Gastroesophageal sphincter (tissue), 4 donors: ENCODE data around the gene INO80. TPM values are rescaled to one million over a fixed set of nuclear protein-coding genes. Genes with fewer than 3 reads are reported as not detected.
A peak's percentile ranks its signal among the peaks of the same experiment; 100 is the strongest.

ENCODE experiments used
- ATAC-seq: fragments of 150-250 bp; one replicate; pipeline ENCODE4 v1.9.1; 2016; ENCODE audit warnings: mild to moderate bottlenecking, moderate library complexity
- H3K27ac ChIP-seq, 4 donors: fragments of 200-600 bp; sonication (generic) in 3 of 4; 1 replicate in 3 of 4; 2 replicates in 1 of 4; pipeline ENCODE4 v1.5.1; 2016 to 2019
- H3K27me3 ChIP-seq: fragments of 200-600 bp; sonication (generic); one replicate; pipeline ENCODE4 v1.5.1; 2019
- H3K36me3 ChIP-seq, 2 donors: fragments of 200-600 bp; sonication (generic); one replicate each; pipeline ENCODE4 v1.5.1; 2019; ENCODE audit warnings: control low read depth in 1 of 2
- H3K4me1 ChIP-seq, 3 donors: fragments of 200-600 bp; sonication (generic); 1 replicate in 2 of 3; 2 replicates in 1 of 3; pipeline ENCODE4 v1.5.1; 2016 to 2019; ENCODE audit warnings: control low read depth in 2 of 3
- H3K4me3 ChIP-seq, 2 donors: fragments of 200-600 bp; sonication (generic); one replicate each; pipeline ENCODE4 v1.5.1; 2019; ENCODE audit warnings: mild to moderate bottlenecking in 1 of 2, moderate library complexity in 1 of 2
- H3K9me3 ChIP-seq, 3 donors: fragments of 200-600 bp; sonication (generic); one replicate each; pipeline ENCODE4 v1.5.1; 2017 to 2019; ENCODE audit warnings: control low read depth in 2 of 3
- EP300 ChIP-seq: sonication (generic); formaldehyde crosslinking; IDR thresholded peaks from one replicate; pipeline ENCODE4 v1.6.1; 2017; ENCODE audit warnings: antibody characterized with exemption, mild to moderate bottlenecking
- POLR2A ChIP-seq, 2 donors: fragments of 450-650 bp; IDR thresholded peaks; one replicate each; pipeline ENCODE4 v1.6.1; 2017; ENCODE audit warnings: antibody characterized with exemption in 2 of 2, mild to moderate bottlenecking in 2 of 2, moderate library complexity in 1 of 2
- POLR2AphosphoS5 ChIP-seq: sonication (generic); formaldehyde crosslinking; IDR thresholded peaks from one replicate; pipeline ENCODE4 v1.6.1; 2017; ENCODE audit warnings: antibody characterized with exemption
- WGBS, 2 donors: methylation state at CpG; one replicate each; pipeline ENCODE4 v1.1.5; 2018; ENCODE audit warnings: low coverage in 1 of 2; 5-methylcytosine and 5-hydroxymethylcytosine counted together
- total RNA-seq, 4 donors: library from RNA; depleted of rRNA; stranded (reverse); fragments of >200 nt; gene quantifications; one replicate each; pipeline ENCODE4 v1.1.0, GENCODE V29; 2016
- TF ChIP-seq, protein P1 (sequence below), 4 experiments: fragments of 200-600 bp in 2 of 4; fragments of 450-650 bp in 2 of 4; sonication (generic) in 1 of 4; IDR thresholded peaks; one replicate each; pipeline ENCODE4 v1.5.1; 2017 to 2019; ENCODE audit warnings: antibody characterized with exemption in 4 of 4, mild to moderate bottlenecking in 2 of 4, moderate library complexity in 2 of 4

INO80 gene
- total RNA-seq, 4 donors from 2014 or later, result 18.0 to 61.3 (median 32.2) TPM

DNA sequence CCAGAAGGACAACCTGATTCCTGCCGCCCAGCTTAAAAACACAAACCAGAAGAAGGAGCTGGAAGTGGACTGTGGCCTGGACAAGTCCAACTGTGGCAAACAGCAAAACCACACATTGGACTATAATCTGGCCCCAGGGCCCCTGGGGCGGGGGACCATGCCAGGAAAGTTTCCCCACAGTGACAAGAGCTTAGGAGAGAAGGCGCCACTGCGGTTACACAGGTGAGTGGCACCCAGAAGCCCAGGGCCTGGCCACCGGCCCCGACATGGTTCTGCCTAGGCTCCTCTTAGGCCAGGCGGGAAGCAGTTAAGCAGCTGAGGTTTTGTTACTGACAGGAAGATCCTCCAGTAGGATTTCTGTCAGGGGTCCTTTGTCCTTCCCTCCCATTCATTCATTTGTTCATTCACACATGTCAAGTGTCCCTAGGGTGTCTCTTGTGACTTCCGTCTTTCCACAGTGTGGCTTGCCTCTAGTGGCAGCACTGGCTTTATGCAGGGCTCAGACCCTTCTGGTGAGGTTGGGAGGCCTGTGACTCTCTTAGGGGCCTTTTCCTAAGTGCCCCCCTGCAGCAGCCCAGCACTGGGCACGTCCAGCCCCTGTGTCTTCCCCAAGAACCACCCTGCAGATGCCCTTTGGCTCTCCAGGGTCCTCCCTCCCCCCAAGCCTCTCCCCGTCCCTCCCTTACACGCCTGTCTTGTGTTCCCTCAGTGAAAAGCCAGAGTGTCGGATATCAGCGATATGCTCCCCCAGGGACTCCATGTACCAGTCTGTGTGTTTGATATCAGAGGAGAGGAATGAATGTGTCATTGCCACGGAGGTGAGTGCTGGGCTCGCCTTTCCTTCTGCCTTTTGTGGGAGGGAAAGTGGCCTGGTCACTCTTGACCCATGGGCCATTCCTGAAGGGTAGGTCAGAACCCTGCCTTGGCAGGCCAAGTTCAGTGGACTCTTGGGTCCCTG lies 179.1 kb downstream of the INO80 start:
- Histone ChIP-seq H3K36me3 (peaks cover 0 to 7% of the 10 kb centered on the region in 2 donors), H3K4me1 (peaks cover 0 to 24% (median 5%) of the 10 kb centered on the region in 3 donors), H3K9me3 (no peaks in the 10 kb centered on the region), H3K4me3 (no peak overlapping the region), H3K27ac (peak overlapping the region in 1 of 4 donors; percentile 32), H3K27me3 (peaks cover 43% of the 10 kb centered on the region)
- 88 to 92% methylated on average over 6 to 7 of the region's 15 CpGs for WGBS, 2 donors
- TF ChIP-seq EP300, result no peak
- no peak for TF ChIP-seq POLR2AphosphoS5
- ATAC-seq, result no peak

DNA sequence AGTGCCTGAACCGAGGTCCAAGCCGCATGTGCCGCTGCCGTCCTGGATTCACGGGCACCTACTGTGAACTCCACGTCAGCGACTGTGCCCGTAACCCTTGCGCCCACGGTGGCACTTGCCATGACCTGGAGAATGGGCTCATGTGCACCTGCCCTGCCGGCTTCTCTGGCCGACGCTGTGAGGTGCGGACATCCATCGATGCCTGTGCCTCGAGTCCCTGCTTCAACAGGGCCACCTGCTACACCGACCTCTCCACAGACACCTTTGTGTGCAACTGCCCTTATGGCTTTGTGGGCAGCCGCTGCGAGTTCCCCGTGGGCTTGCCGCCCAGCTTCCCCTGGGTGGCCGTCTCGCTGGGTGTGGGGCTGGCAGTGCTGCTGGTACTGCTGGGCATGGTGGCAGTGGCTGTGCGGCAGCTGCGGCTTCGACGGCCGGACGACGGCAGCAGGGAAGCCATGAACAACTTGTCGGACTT lies 179.8 kb downstream of the INO80 start:
- WGBS, 2 donors, result 95% methylated on average over 4 of the region's 31 CpGs; no CpG with 5 or more reads in 1 of the 2 donors
- peaks cover 50% of the 10 kb centered on the region for H3K27me3 ChIP-seq

DNA sequence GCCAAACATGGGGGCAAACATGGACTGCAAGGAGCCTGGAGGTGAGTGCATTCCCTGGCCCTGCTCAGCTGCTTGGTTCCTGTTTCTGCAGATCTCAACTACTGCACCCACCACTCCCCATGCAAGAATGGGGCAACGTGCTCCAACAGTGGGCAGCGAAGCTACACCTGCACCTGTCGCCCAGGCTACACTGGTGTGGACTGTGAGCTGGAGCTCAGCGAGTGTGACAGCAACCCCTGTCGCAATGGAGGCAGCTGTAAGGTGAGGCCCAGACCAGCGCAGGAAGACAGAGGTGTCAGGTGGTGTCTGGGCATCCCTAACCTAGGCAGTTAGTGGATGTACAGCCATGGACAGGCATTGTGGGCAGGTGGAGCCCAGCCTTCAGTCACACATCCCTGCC lies 181.6 kb downstream of the INO80 start:
- no peak overlapping the region for H3K4me3 ChIP-seq
- H3K36me3 ChIP-seq, result peaks cover 0 to 7% of the 10 kb centered on the region in 2 donors
- no peak for ATAC-seq
- TF ChIP-seq POLR2A (IDR thresholded peaks at IDR 0.05) (no peak), EP300 (no peak), POLR2AphosphoS5 (no peak)
- TF ChIP-seq, protein P1, sequence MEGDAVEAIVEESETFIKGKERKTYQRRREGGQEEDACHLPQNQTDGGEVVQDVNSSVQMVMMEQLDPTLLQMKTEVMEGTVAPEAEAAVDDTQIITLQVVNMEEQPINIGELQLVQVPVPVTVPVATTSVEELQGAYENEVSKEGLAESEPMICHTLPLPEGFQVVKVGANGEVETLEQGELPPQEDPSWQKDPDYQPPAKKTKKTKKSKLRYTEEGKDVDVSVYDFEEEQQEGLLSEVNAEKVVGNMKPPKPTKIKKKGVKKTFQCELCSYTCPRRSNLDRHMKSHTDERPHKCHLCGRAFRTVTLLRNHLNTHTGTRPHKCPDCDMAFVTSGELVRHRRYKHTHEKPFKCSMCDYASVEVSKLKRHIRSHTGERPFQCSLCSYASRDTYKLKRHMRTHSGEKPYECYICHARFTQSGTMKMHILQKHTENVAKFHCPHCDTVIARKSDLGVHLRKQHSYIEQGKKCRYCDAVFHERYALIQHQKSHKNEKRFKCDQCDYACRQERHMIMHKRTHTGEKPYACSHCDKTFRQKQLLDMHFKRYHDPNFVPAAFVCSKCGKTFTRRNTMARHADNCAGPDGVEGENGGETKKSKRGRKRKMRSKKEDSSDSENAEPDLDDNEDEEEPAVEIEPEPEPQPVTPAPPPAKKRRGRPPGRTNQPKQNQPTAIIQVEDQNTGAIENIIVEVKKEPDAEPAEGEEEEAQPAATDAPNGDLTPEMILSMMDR (IDR thresholded peaks at IDR 0.05), result no peak
- peaks cover 68% of the 10 kb centered on the region for H3K27me3 ChIP-seq
- H3K27ac ChIP-seq, result no peak overlapping the region
- H3K9me3 ChIP-seq, result no peaks in the 10 kb centered on the region
- H3K4me1 ChIP-seq, result peaks cover 0 to 22% (median 14%) of the 10 kb centered on the region in 3 donors
- WGBS, 2 donors, result no CpG with 5 or more reads among the region's 6 CpGs

More for the DNA sequence above, 179.8 kb downstream of the INO80 start:
- Histone ChIP-seq H3K4me1 (peaks cover 0 to 19% (median 5%) of the 10 kb centered on the region in 3 donors), H3K9me3 (no peaks in the 10 kb centered on the region), H3K27ac (peak overlapping the region in 1 of 4 donors; percentile 32), H3K4me3 (no peak overlapping the region), H3K36me3 (peaks cover 0 to 7% of the 10 kb centered on the region in 2 donors)
- TF ChIP-seq EP300 (no peak), POLR2AphosphoS5 (no peak), POLR2A (IDR thresholded peaks at IDR 0.05) (no peak)
- TF ChIP-seq, protein P1 (IDR thresholded peaks at IDR 0.05), result no peak
- ATAC-seq, result no peak

DNA sequence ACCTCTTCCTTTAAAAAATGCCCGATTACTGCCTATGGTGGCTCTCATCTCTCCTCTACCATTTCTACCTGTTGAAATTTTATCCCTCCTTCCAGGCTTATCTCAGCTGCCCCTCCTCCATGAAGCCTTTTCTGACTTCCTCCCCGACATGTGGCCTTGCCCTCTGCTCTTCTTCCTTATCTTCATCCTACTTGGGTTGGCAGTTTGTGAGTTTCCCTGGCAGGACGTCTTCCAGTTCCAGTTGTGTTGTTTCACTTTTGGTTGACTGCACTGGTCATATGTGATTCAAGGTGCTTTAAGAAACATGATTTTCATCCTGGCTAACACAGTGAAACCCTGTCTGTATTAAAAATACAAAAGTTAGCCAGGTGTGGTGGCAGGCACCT lies 182.6 kb downstream of the INO80 start:
- TF ChIP-seq POLR2A (IDR thresholded peaks at IDR 0.05), result no peak
- TF ChIP-seq EP300, result no peak
- TF ChIP-seq POLR2AphosphoS5, result no peak
- TF ChIP-seq, protein P1 (IDR thresholded peaks at IDR 0.05), result no peak
- WGBS, 2 donors, result 74 to 100% methylated on average over 1 to 3 of the region's 3 CpGs
- Histone ChIP-seq H3K9me3 (no peaks in the 10 kb centered on the region), H3K27ac (no peak overlapping the region), H3K27me3 (peaks cover 78% of the 10 kb centered on the region), H3K36me3 (peaks cover 0 to 7% of the 10 kb centered on the region in 2 donors), H3K4me3 (no peak overlapping the region), H3K4me1 (peaks cover 0 to 32% (median 24%) of the 10 kb centered on the region in 3 donors)
- ATAC-seq, result no peak

DNA sequence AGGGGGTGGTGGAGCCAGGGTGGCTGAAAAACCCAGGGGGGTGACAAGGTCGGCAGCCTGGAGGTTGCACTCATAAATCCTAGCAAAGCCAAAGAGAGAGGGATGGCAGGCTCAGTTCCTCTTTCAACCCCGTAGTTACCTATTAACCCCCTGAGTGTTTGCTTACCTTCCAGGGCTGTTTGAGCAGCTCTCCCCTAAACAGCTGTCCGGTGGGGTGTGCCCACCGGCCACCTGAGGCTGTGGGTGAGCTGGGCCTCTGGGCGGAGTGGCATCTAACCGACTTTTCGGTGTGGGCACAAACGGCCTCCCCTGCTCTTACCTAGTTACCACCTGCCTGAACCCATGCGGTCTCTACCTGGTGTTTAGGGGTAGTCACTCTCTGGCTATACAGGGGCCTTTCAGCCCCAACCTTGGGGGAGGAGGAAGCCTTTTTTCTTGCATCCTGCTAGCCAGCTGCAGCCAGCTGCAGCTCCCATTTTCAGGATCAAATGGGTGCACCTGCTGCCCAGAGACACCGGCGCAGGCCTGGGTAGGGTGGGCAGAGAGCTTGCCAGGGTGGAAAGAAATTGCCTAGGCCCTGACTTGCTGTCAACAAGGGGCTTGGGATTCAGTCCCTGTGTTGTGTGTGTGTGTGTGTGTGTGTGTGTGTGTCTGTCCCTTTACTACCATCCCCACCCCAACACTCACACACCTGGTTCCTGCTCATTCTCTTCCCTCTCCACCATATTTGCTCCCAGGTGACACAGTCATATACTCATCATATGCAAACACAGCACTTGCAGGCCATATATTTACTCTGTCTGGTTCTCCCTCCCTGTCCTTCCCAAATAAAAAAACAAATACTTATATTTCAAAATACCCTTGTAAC lies 183.2 kb downstream of the INO80 start:
- Histone ChIP-seq H3K9me3 (no peaks in the 10 kb centered on the region), H3K4me3 (no peak overlapping the region), H3K4me1 (peaks cover 0 to 37% (median 30%) of the 10 kb centered on the region in 3 donors), H3K27me3 (peaks cover 84% of the 10 kb centered on the region), H3K27ac (peak overlapping the region in 1 of 4 donors; percentile 7), H3K36me3 (peaks cover 0 to 7% of the 10 kb centered on the region in 2 donors)
- ATAC-seq, result no peak
- WGBS, 2 donors, result 90 to 100% methylated on average over 1 to 2 of the region's 11 CpGs
- TF ChIP-seq POLR2AphosphoS5 (no peak), EP300 (no peak), POLR2A (IDR thresholded peaks at IDR 0.05) (no peak)
- TF ChIP-seq, protein P1 (IDR thresholded peaks at IDR 0.05), result no peak
